Sigmoid colon (tissue), 7 donors: ENCODE results near the gene LRRN1. TPM values are rescaled to one million over a fixed set of nuclear protein-coding genes. Genes with fewer than 3 reads are reported as not detected.

Experiments used
- DNase-seq: peaks from one replicate; pipeline ENCODE4 v3.0.0-alpha.2; 2019
- H3K27ac ChIP-seq, 4 donors: fragments of 200-600 bp; sonication (generic); one replicate each; pipeline ENCODE4 v1.5.1; 2016 to 2019; ENCODE audit warnings: mild to moderate bottlenecking in 1 of 4
- H3K27me3 ChIP-seq, 3 donors: fragments of 200-600 bp; sonication (generic); one replicate each; pipeline ENCODE4 v1.5.1; 2019; ENCODE audit warnings: mild to moderate bottlenecking in 1 of 3
- H3K36me3 ChIP-seq, 4 donors: fragments of 200-600 bp; sonication (generic); one replicate each; pipeline ENCODE4 v1.5.1; 2016 to 2019
- H3K4me1 ChIP-seq, 4 donors: fragments of 200-600 bp; sonication (generic); one replicate each; pipeline ENCODE4 v1.5.1; 2017 to 2019
- H3K4me3 ChIP-seq, 4 donors: fragments of 200-600 bp; sonication (generic); one replicate each; pipeline ENCODE4 v1.5.1; 2017 to 2019; ENCODE audit warnings: mild to moderate bottlenecking in 2 of 4, moderate library complexity in 1 of 4
- H3K9me3 ChIP-seq, 4 donors: fragments of 200-600 bp in 3 of 4; sonication (generic) in 3 of 4; one replicate each; pipeline versions ENCODE4 v1.5.1 to v1.6.1; 2013 to 2019
- CTCF ChIP-seq, 4 experiments: fragments of 450-650 bp in 3 of 4; fragments of 200-600 bp in 1 of 4; IDR thresholded peaks; one replicate each; pipeline ENCODE4 v1.5.1; 2016 to 2019; ENCODE audit warnings: antibody characterized with exemption in 4 of 4, mild to moderate bottlenecking in 3 of 4, moderate library complexity in 2 of 4
- EP300 ChIP-seq, 4 donors: sonication (generic); formaldehyde crosslinking; IDR thresholded peaks; one replicate each; pipeline ENCODE4 v1.6.1; 2017; ENCODE audit warnings: antibody characterized with exemption in 4 of 4
- POLR2A ChIP-seq, 2 donors: fragments of 450-650 bp; IDR thresholded peaks; one replicate each; pipeline ENCODE4 v1.6.1; 2016; ENCODE audit warnings: antibody characterized with exemption in 2 of 2, mild to moderate bottlenecking in 2 of 2, moderate library complexity in 2 of 2
- POLR2AphosphoS5 ChIP-seq, 4 donors: sonication (generic); formaldehyde crosslinking; IDR thresholded peaks; one replicate each; pipeline ENCODE4 v1.6.1; 2017; ENCODE audit warnings: antibody characterized with exemption in 4 of 4
- WGBS, 2 donors: extraction: QIAGEN DNeasy Blood & Tissue Kit; methylation state at CpG; one replicate each; pipeline ENCODE4 v1.1.7; 2013; 5-methylcytosine and 5-hydroxymethylcytosine counted together
- intact Hi-C: fragments of 100-400 bp; cut with DNase I; formaldehyde crosslinking; loops from one replicate; pipeline ENCODE4 v1.15.1; 2023
- polyA plus RNA-seq, 3 donors: library from polyadenylated mRNA; stranded (reverse); fragments of 200-250 nt; gene quantifications; one replicate each; pipeline ENCODE4 v1.2.3, GENCODE V29; 2013
- total RNA-seq, 4 donors: library from RNA; depleted of rRNA; stranded (reverse); fragments of >200 nt; gene quantifications; one replicate each; pipeline ENCODE4 v1.1.0, GENCODE V29; 2016
- donor health status: healthy with polysubstance abuse.
- donor health status: Bipolar disorder and iron deficiency.
- donor health status: healthy.

The LRRN1 gene
- total and polyA plus RNA-seq, 7 donors = 0.14 to 1.1 (median 0.28) TPM; not detected in 2

DNA sequence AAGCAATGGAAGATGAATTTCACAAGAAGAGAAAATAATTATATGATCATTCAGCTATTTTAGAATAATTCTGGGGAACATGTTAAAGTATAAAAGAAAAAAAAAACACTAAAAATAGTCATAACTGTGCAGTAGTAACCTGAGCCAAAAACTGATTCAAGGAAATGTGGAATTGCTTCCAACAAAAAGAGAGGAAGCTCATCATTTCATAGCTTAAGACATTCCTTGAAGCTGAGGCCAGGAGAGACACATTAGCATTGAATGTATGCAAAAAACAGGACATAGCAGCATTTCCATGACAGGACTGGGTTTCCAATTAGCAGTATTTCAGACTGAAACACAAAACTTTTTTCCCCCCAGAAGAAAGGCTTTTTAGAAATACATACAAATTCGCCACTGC lies 27.7 kb upstream of the LRRN1 start:
- DNase-seq = no peak
- TF ChIP-seq POLR2A (IDR thresholded peaks at IDR 0.05) (no peak), EP300 (IDR thresholded peaks at IDR 0.05) (no peak), CTCF (IDR thresholded peaks at IDR 0.05) (no peak), POLR2AphosphoS5 (IDR thresholded peaks at IDR 0.05) (no peak)
- no peak overlapping the region for H3K27ac ChIP-seq
- peaks cover 0 to 6% (median 2%) of the 10 kb centered on the region in 4 donors for H3K9me3 ChIP-seq
- no peak overlapping the region for H3K4me3 ChIP-seq
- intact Hi-C loops = no loop called here
- peaks cover 0 to 8% (median 0%) of the 10 kb centered on the region in 4 donors for H3K36me3 ChIP-seq
- no peaks in the 10 kb centered on the region for H3K27me3 ChIP-seq
- H3K4me1 ChIP-seq = no peaks in the 10 kb centered on the region
- 92 to 95% methylated on average over 1 of the region's 1 CpG for WGBS, 2 donors

DNA sequence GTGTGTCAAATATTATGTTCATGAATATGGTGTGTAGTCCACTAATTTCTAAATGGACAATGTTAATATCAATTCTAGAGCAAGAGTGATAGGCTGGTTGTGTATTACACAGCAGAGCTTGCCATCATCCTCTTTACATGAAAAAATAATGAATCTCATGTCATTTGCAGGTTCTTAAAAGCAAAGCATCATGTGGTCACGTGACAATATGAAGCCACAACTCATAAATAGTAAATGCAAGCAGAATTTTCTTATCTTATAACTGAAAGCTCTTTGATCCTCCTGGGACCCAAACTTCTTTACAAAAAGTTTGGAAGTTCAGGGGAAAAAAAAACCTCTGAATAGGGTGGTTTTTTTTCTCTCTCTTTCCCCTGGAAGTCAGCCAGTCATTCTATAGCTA lies 26.9 kb upstream of the LRRN1 start:
- Histone ChIP-seq H3K4me3 (no peak overlapping the region), H3K9me3 (peaks cover 0 to 6% (median 2%) of the 10 kb centered on the region in 4 donors), H3K27ac (no peak overlapping the region), H3K27me3 (no peaks in the 10 kb centered on the region), H3K36me3 (peaks cover 0 to 10% (median 0%) of the 10 kb centered on the region in 4 donors), H3K4me1 (no peaks in the 10 kb centered on the region)
- DNase-seq = no peak
- 81 to 89% methylated on average over 1 of the region's 1 CpG for WGBS, 2 donors
- TF ChIP-seq CTCF (IDR thresholded peaks at IDR 0.05) (no peak), POLR2A (IDR thresholded peaks at IDR 0.05) (no peak), EP300 (IDR thresholded peaks at IDR 0.05) (no peak), POLR2AphosphoS5 (IDR thresholded peaks at IDR 0.05) (no peak)
- intact Hi-C loops = no loop called here

- no peaks in the 10 kb centered on the region for H3K4me1 ChIP-seq
- TF ChIP-seq POLR2AphosphoS5 (IDR thresholded peaks at IDR 0.05) (no peak), CTCF (IDR thresholded peaks at IDR 0.05) (no peak), EP300 (IDR thresholded peaks at IDR 0.05) (no peak), POLR2A (IDR thresholded peaks at IDR 0.05) (no peak)
- no peak overlapping the region for H3K27ac ChIP-seq
- no peak overlapping the region for H3K4me3 ChIP-seq
- WGBS, 2 donors = 79 to 81% methylated on average over 7 of the region's 7 CpGs
- peaks cover 0 to 10% (median 0%) of the 10 kb centered on the region in 4 donors for H3K36me3 ChIP-seq
- DNase-seq = no peak
- intact Hi-C loops = no loop called here
- H3K27me3 ChIP-seq = no peaks in the 10 kb centered on the region
- peaks cover 0 to 6% (median 2%) of the 10 kb centered on the region in 4 donors for H3K9me3 ChIP-seq
These were observed 26.3 kb upstream of the LRRN1 start for GRCh38 chr3:3772920-3773319.

GRCh38 chr3:3776607-3777006 lies 22.6 kb upstream of the LRRN1 start:
- Histone ChIP-seq H3K4me3 (no peak overlapping the region), H3K36me3 (peaks cover 0 to 10% (median 0%) of the 10 kb centered on the region in 4 donors), H3K9me3 (peaks cover 0 to 6% (median 2%) of the 10 kb centered on the region in 4 donors), H3K4me1 (no peaks in the 10 kb centered on the region), H3K27ac (no peak overlapping the region), H3K27me3 (no peaks in the 10 kb centered on the region)
- WGBS, 2 donors = 90 to 94% methylated on average over 4 of the region's 4 CpGs
- no peak for TF ChIP-seq EP300 (IDR thresholded peaks at IDR 0.05)
- no peak for TF ChIP-seq CTCF (IDR thresholded peaks at IDR 0.05)
- no peak for TF ChIP-seq POLR2A (IDR thresholded peaks at IDR 0.05)
- no peak for TF ChIP-seq POLR2AphosphoS5 (IDR thresholded peaks at IDR 0.05)
- intact Hi-C loops = no loop called here
- no peak for DNase-seq

- Histone ChIP-seq H3K27me3 (no peaks in the 10 kb centered on the region), H3K4me3 (no peak overlapping the region), H3K4me1 (no peaks in the 10 kb centered on the region), H3K27ac (no peak overlapping the region), H3K9me3 (peaks cover 0 to 6% (median 2%) of the 10 kb centered on the region in 4 donors), H3K36me3 (peaks cover 0 to 10% (median 0%) of the 10 kb centered on the region in 4 donors)
- DNase-seq = no peak
- intact Hi-C loops = no loop called here
- TF ChIP-seq POLR2A (IDR thresholded peaks at IDR 0.05) (no peak), EP300 (IDR thresholded peaks at IDR 0.05) (no peak), CTCF (IDR thresholded peaks at IDR 0.05) (no peak)
These were observed 21.0 kb upstream of the LRRN1 start for GRCh38 chr3:3778216-3778615.
